ENCODE results near the gene VSIG10L2. TPM values are rescaled to one million over a fixed set of nuclear protein-coding genes. Genes with fewer than 3 reads are reported as not detected.

VSIG10L2 gene
- total RNA-seq, 2 donors from 2014 or later = not detected

- DNase-seq (no peak), ATAC-seq (no peak)
- TF ChIP-seq CTCF (IDR thresholded peaks at IDR 0.05) = no peak
- TF ChIP-seq POLR2A (IDR thresholded peaks at IDR 0.05) = no peak
- H3K27me3 ChIP-seq = peaks cover 0 to 1% of the 10 kb centered on the region in 2 donors
- peaks cover 11% of the 10 kb centered on the region for H3K4me1 ChIP-seq
- H3K27ac ChIP-seq = no peak overlapping the region
- 65 to 87% methylated on average over 8 of the region's 8 CpGs for WGBS, 2 donors
- H3K36me3 ChIP-seq (replicated peaks in 1 of 2; ENCODE audit: insufficient read depth in 1 of 2, low read depth in 2 of 2) = no peaks in the 10 kb centered on the region
- intact Hi-C loops (cut with DNase I) = loop anchor here (5.0 to 10.0 kb wide), 2 partner anchors 121 to 269 kb away; no protein-coding TSS in a partner anchor
- no peak overlapping the region for H3K4me3 ChIP-seq
- H3K9me3 ChIP-seq = no peaks in the 10 kb centered on the region
Observed at GRCh38 chr11:125923633-125924032, 22.2 kb upstream of the VSIG10L2 start.

DNA sequence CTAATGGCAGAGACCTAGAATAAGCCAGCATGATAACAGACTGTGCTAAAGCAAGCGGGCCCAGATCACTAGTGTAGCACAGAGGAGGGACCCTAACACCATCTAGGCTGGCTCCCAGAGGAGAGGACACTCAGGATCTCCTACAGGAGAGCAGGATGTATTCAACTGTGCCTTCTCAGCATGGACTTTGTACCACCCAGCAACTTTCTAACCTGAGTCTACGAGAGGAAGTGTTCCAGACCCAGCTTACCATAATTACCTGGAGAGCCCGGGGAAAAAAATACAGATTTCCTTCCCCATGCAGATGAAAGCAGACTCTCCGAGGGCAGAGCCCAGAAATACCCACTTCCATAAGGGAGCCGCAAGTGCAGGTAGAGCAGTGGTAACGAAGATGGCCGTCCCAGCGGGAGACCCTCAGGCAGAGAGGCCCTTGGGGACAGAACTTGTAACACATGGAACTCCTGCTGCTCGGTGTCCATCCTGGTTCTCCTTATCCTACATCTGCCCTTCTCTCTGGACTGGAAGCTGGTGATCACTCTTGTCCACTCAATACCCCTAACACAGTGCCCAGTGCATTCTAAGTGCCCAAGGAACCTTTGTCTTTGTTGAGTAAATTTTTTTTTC is 21.3 kb upstream of the VSIG10L2 start:
- WGBS, 2 donors = 76 to 78% methylated on average over 9 of the region's 9 CpGs
- no peak overlapping the region for H3K27ac ChIP-seq
- DNase-seq (no peak), ATAC-seq (no peak)
- no peaks in the 10 kb centered on the region for H3K9me3 ChIP-seq
- peaks cover 0 to 4% of the 10 kb centered on the region in 2 donors for H3K27me3 ChIP-seq
- no peaks in the 10 kb centered on the region for H3K36me3 ChIP-seq (replicated peaks in 1 of 2; ENCODE audit: insufficient read depth in 1 of 2, low read depth in 2 of 2)
- intact Hi-C loops (cut with DNase I) = loop anchor here (5.0 to 10.0 kb wide), 2 partner anchors 120 to 268 kb away; no protein-coding TSS in a partner anchor
- H3K4me1 ChIP-seq = peaks cover 11% of the 10 kb centered on the region
- no peak for TF ChIP-seq POLR2A (IDR thresholded peaks at IDR 0.05)
- no peak for TF ChIP-seq CTCF (IDR thresholded peaks at IDR 0.05)
- H3K4me3 ChIP-seq = no peak overlapping the region

GRCh38 chr11:125925247-125925740 is 20.6 kb upstream of the VSIG10L2 start:
- H3K9me3 ChIP-seq = no peaks in the 10 kb centered on the region
- peaks cover 11% of the 10 kb centered on the region for H3K4me1 ChIP-seq
- H3K27ac ChIP-seq = no peak overlapping the region
- H3K4me3 ChIP-seq = no peak overlapping the region
- TF ChIP-seq CTCF (IDR thresholded peaks at IDR 0.05) (no peak), POLR2A (IDR thresholded peaks at IDR 0.05) (no peak)
- H3K27me3 ChIP-seq = peaks cover 0 to 8% of the 10 kb centered on the region in 2 donors
- WGBS, 2 donors = 20 to 25% methylated on average over 6 of the region's 6 CpGs
- ATAC-seq = peak; percentile 63
- intact Hi-C loops (cut with DNase I) = loop anchor here (10.0 kb wide), 1 partner anchor 120 kb away; no protein-coding TSS in a partner anchor
- peak in 3 of 4 donors; percentile 34 to 51 (median 38) for DNase-seq
- H3K36me3 ChIP-seq (replicated peaks in 1 of 2; ENCODE audit: insufficient read depth in 1 of 2, low read depth in 2 of 2) = no peaks in the 10 kb centered on the region

DNA sequence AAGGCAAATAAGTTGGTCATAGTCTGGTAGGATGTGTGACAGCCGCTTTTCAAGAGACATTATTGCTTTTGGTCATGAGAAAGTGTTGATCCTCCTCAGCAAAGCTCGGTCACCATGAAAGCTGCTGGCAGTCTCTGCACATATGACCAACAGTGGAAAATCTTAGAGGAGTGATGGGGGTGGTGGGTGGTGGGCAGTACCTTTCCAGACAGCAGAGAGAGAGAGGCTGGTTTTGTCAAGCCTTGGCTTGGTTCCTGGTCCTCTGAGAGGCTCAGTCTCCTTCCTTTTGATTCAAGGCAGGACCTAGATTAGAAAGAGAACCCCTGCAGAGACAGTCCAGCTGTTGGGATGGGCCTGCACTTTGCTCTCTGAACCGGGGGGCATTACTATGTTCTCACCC is 20.0 kb upstream of the VSIG10L2 start:
- no peaks in the 10 kb centered on the region for H3K36me3 ChIP-seq (replicated peaks in 1 of 2; ENCODE audit: insufficient read depth in 1 of 2, low read depth in 2 of 2)

More for the DNA sequence above, 20.0 kb upstream of the VSIG10L2 start:
- TF ChIP-seq POLR2A (IDR thresholded peaks at IDR 0.05) (no peak), CTCF (IDR thresholded peaks at IDR 0.05) (no peak)
- peaks cover 0 to 8% of the 10 kb centered on the region in 2 donors for H3K27me3 ChIP-seq
- H3K4me3 ChIP-seq = no peak overlapping the region
- intact Hi-C loops (cut with DNase I) = loop anchor here (10.0 kb wide), 1 partner anchor 119 kb away; no protein-coding TSS in a partner anchor
- no peak for ATAC-seq
- no peak for DNase-seq
- H3K9me3 ChIP-seq = no peaks in the 10 kb centered on the region
- WGBS, 2 donors = 52 to 65% methylated on average over 3 of the region's 3 CpGs
- no peak overlapping the region for H3K27ac ChIP-seq
- peaks cover 11% of the 10 kb centered on the region for H3K4me1 ChIP-seq
